Gastrocnemius medialis (tissue), 4 donors: ENCODE results near the gene SMARCD3. TPM values are rescaled to one million over a fixed set of nuclear protein-coding genes. Genes with fewer than 3 reads are reported as not detected.

Experiments used
- ATAC-seq, 2 donors: fragments of 150-250 bp; one replicate each; pipeline ENCODE4 v1.9.1; 2016
- DNase-seq, 2 donors: peaks; one replicate each; pipeline ENCODE4 v3.0.0-alpha.2; 2019
- H3K27ac ChIP-seq, 4 donors: fragments of 200-600 bp; sonication (generic); 1 replicate in 1 of 4; 2 replicates in 3 of 4; pipeline ENCODE4 v1.5.1; 2016 to 2018; ENCODE audit warnings: mild to moderate bottlenecking in 2 of 4, moderate library complexity in 1 of 4
- H3K27me3 ChIP-seq, 3 donors: fragments of 200-600 bp; sonication (generic) in 2 of 3; 1 replicate in 1 of 3; 2 replicates in 2 of 3; pipeline versions ENCODE4 v1.5.1 to v1.6.0; 2016 to 2019; ENCODE audit warnings: mild to moderate bottlenecking in 1 of 3, moderate library complexity in 1 of 3
- H3K36me3 ChIP-seq, 2 donors: fragments of 200-600 bp; sonication (generic) in 1 of 2; one replicate each; pipeline ENCODE4 v1.5.1; 2017 to 2018
- H3K4me1 ChIP-seq, 2 donors: fragments of 200-600 bp; sonication (generic) in 1 of 2; one replicate each; pipeline ENCODE4 v1.5.1; 2016 to 2017; ENCODE audit warnings: mild to moderate bottlenecking in 2 of 2
- H3K4me3 ChIP-seq, 4 donors: fragments of 200-600 bp; sonication (generic) in 3 of 4; 1 replicate in 1 of 4; 2 replicates in 3 of 4; pipeline ENCODE4 v1.5.1; 2016 to 2019; ENCODE audit warnings: mild to moderate bottlenecking in 2 of 4
- H3K9me3 ChIP-seq, 3 donors: fragments of 200-600 bp; sonication (generic) in 2 of 3; 1 replicate in 1 of 3; 2 replicates in 2 of 3; pipeline ENCODE4 v1.5.1; 2016 to 2019
- CTCF ChIP-seq, 5 experiments: fragments of 450-650 bp in 3 of 5; fragments of 200-600 bp in 2 of 5; sonication (generic) in 2 of 5; IDR thresholded peaks in 4 of 5; conservative IDR thresholded peaks in 1 of 5; 1 replicate in 4 of 5; 2 replicates in 1 of 5; pipeline ENCODE4 v1.5.1; 2016 to 2019; ENCODE audit warnings: antibody characterized with exemption in 5 of 5, mild to moderate bottlenecking in 3 of 5, moderate library complexity in 3 of 5
- POLR2A ChIP-seq, 2 donors: fragments of 450-650 bp; IDR thresholded peaks; one replicate each; pipeline ENCODE4 v1.6.1; 2017; ENCODE audit warnings: antibody characterized with exemption in 2 of 2, mild to moderate bottlenecking in 2 of 2, moderate library complexity in 2 of 2
- in situ Hi-C, 4 donors: fragments of 200-750 bp; cut with MboI; loops; one replicate each; pipeline versions ENCODE4 v1.15.0 to v1.8.0; 2017; ENCODE audit warnings: low sequenced_read_pairs in 4 of 4
- intact Hi-C: fragments of 100-400 bp; cut with DNase I; formaldehyde crosslinking; loops from one replicate; pipeline ENCODE4 v1.15.1; 2023; ENCODE audit warnings: low total_unique reads
- total RNA-seq, 4 donors: library from RNA; depleted of rRNA; stranded (reverse); fragments of >200 nt; gene quantifications; one replicate each; pipeline versions ENCODE4 v1.1.0 to v1.2.3, GENCODE V29; 2016

The SMARCD3 gene
- total RNA-seq, 4 donors from 2014 or later, result 41.8 to 103 (median 75.4) TPM

DNA sequence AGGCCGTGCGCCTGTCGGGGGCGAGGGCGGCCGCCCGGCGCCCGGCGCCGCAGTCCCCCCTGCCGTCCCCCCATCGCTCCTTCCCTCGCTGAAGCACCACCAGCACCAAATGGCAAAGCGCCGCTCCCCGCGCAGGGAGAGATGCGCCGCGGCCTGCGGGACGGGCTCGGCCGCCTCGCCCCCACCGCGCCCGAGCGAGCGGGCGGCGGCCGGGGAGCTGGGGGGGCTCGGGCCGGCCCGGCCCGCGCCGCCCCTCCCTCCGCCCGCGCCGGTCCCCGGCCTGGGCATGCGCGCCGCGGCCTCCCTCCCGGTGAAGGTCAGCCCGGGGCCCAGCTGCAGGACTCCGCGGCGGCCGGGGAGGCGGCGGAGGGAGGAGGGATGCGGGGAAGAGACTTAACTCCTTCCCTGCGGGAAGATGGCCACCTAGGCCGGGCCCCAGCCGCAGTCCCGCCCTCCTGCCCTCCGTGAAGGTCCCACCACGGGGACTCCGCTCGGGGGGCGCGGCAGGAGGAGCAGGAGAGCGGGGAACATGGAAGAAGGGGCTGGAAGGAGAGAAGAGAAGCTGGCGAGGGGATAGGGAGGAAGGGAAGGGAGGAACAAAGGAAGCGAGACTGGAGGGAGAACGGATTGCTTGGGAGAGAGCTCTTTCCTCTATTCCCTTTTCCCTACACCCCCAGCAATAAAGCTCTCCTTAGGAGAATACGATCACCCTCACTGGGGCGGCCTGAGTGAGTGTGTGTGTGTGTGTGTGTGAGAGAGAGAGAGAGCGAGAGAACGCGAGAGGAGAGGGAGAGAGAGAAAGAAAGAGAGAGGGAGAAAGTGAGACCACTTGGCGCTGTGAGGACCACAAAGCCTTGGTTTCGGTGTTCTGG is 3.4 kb upstream of the SMARCD3 start:
- peak; percentile 12 to 22 for ATAC-seq
- no peaks in the 10 kb centered on the region for H3K36me3 ChIP-seq
- H3K9me3 ChIP-seq, result no peaks in the 10 kb centered on the region
- H3K4me3 ChIP-seq, result peak overlapping the region; percentile 64 to 94 (median 78)
- peaks cover 33 to 48% of the 10 kb centered on the region in 2 donors for H3K4me1 ChIP-seq
- DNase-seq, result peak in 1 of 2 donors; percentile 71
- peak overlapping the region; percentile 92 to 100 (median 98) for H3K27ac ChIP-seq
- intact Hi-C loops (loop anchor here (5.0 kb wide), 1 partner anchor 90 kb away; the partner anchor contains the start of gene NUB1), in situ Hi-C loops (no loop called here)
- no peak for TF ChIP-seq CTCF (IDR thresholded peaks at IDR 0.05 in 4 of 5, conservative IDR thresholded peaks at IDR 0.05 in 1 of 5)
- peak; percentile 54 to 71 for TF ChIP-seq POLR2A (IDR thresholded peaks at IDR 0.05)
- H3K27me3 ChIP-seq, result no peaks in the 10 kb centered on the region

DNA sequence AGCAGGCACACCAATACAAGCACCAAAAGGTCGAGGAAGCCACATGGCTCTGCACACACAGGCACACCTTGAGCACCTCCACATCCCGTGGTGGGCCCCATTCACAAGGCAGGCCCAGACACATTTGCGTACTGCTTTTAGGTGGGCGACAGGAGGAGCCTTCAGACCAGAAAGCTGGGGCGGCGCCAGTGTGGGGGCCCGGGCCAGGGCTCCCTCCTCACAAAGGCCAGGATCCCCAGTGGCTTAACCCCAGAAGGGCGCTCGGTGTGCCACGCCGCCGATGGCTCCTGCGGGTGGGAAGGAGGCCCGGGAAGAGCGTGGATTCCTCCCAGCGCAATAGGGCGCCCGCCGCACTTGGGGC is 2.8 kb upstream of the SMARCD3 start:
- no peak for TF ChIP-seq CTCF (IDR thresholded peaks at IDR 0.05 in 4 of 5, conservative IDR thresholded peaks at IDR 0.05 in 1 of 5)
- TF ChIP-seq POLR2A (IDR thresholded peaks at IDR 0.05), result no peak
- intact Hi-C loops, result loop anchor here (5.0 kb wide), 1 partner anchor 91 kb away; the partner anchor contains the start of gene NUB1
- H3K27ac ChIP-seq, result peak overlapping the region; percentile 92 to 100 (median 98)
- peak overlapping the region; percentile 41 to 94 (median 66) for H3K4me3 ChIP-seq
- peaks cover 39 to 50% of the 10 kb centered on the region in 2 donors for H3K4me1 ChIP-seq
- H3K9me3 ChIP-seq, result no peaks in the 10 kb centered on the region
- H3K36me3 ChIP-seq, result no peaks in the 10 kb centered on the region
- in situ Hi-C loops, result no loop called here
- H3K27me3 ChIP-seq, result no peaks in the 10 kb centered on the region
- no peak for ATAC-seq
- DNase-seq, result peak in 1 of 2 donors; percentile 34

DNA sequence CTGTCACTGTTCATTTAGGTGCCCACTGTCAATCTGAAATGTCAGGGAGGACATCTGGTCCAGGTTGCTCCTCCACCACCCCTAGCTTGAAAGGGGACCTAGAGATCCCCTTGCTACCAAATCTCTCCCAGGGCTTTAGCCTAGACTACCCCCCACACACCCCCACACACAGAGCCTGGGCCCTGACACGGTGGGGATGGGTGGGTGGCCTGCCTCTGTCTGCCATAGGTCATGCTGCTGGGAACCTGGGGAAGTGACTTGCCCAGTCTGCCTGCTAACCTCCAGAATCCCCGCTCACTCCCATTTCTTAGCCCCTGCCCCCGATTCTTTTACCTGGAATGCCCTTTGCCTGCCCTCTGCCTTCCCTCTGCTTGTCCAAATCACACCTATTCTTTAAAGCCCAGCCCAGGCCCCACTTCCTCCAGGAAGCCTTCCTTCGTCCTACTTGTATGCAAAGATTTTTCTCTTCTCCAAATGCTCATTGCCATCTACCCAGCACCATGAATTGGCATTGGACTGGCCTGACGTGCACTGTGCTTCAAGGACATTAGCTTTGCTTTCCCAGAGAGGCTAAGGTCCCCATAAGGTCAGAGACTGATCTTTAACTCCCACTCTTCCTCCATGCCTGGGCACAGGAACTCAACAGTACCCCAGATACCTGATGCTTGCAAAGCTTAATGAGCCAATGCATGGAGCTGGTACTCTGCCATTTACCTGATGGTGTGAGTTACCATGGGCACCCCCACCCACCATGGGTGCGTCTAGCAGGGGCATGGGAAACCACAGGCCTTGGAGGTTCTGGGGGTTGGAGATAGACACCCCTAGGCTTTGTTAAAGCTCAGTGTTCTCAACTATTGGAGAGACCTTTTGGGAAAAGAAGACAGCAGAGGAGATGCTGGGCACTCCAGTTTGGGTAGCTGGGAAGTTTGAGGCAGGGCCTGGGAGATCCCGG is 2.0 kb upstream of the SMARCD3 start:
- intact Hi-C loops, result loop anchor here (5.0 kb wide), 1 partner anchor 92 kb away; the partner anchor contains the start of gene NUB1
- TF ChIP-seq POLR2A (IDR thresholded peaks at IDR 0.05), result no peak
- TF ChIP-seq CTCF (IDR thresholded peaks at IDR 0.05 in 4 of 5, conservative IDR thresholded peaks at IDR 0.05 in 1 of 5), result no peak
- DNase-seq (no peak), ATAC-seq (no peak)
- no peaks in the 10 kb centered on the region for H3K9me3 ChIP-seq
- peak overlapping the region; percentile 55 to 94 (median 76) for H3K4me3 ChIP-seq
- in situ Hi-C loops, result no loop called here
- H3K27me3 ChIP-seq, result no peaks in the 10 kb centered on the region
- H3K27ac ChIP-seq, result peak overlapping the region; percentile 92 to 100 (median 98)
- no peaks in the 10 kb centered on the region for H3K36me3 ChIP-seq
- H3K4me1 ChIP-seq, result peaks cover 45 to 59% of the 10 kb centered on the region in 2 donors

DNA sequence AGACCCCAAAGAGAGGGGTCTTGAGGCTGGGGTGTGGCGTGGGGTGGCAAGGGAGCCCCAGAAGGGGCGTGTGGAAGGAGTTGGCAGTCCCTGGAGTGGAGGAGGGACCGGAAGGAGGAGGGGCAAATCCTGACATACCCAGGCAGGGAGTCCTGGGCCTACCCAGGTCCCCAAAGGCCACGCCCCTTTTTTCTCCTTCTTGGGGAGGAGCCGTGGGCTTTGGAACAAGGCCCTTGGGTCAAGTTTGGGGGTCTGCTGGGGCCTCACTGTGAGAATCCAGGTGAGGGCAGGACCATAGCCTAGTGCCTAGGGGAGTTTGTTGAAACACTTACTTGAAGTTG is 1.2 kb upstream of the SMARCD3 start:
- DNase-seq, result peak; percentile 76 to 86
- intact Hi-C loops, result loop anchor here (5.0 to 10.0 kb wide), 6 partner anchors 93 to 885 kb away; partner anchors contain the start of genes ABCB8, FASTK, NUB1 and REPIN1
- H3K4me3 ChIP-seq, result peak overlapping the region; percentile 68 to 94 (median 85)
- ATAC-seq, result peak; percentile 31 to 34
- H3K27ac ChIP-seq, result peak overlapping the region; percentile 92 to 100 (median 98)
- H3K36me3 ChIP-seq, result no peaks in the 10 kb centered on the region
- no peaks in the 10 kb centered on the region for H3K9me3 ChIP-seq
- TF ChIP-seq CTCF (IDR thresholded peaks at IDR 0.05 in 4 of 5, conservative IDR thresholded peaks at IDR 0.05 in 1 of 5), result no peak
- TF ChIP-seq POLR2A (IDR thresholded peaks at IDR 0.05), result no peak
- H3K27me3 ChIP-seq, result no peaks in the 10 kb centered on the region
- H3K4me1 ChIP-seq, result peaks cover 52 to 65% of the 10 kb centered on the region in 2 donors
- in situ Hi-C loops, result no loop called here
